Stimulated activated CD4-positive, alpha-beta T cell treated with anti-CD3 and anti-CD28 coated beads, TNF-alpha, amount 100 ng/mL, for 24 hours (primary cell): ENCODE results near the gene ACTC1.

Source experiments
- DNase-seq, 3 experiments: peaks; one replicate each; pipeline ENCODE4 v3.0.0-alpha.2; 2020; ENCODE audit warnings: low read depth in 3 of 3

Gene ACTC1

DNA sequence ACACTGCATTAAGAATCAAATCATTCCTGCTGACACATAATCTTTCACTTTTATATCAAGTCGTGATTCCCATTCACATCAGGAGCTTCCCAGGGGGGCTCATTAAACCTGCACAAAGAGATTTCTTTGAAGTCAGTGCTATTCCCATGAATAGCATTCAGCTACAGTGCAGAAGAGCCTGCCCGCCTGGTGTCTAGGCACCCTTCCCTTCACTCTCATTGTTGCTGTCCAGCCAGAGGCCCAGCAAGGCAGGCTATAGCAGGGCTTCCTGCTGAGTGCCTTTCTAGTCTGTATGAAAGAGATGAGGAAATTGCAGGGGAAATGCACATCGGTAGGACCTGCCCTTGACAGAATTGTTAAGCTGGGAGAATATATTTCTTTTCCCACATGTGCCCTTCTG, 36.0 kb downstream of the ACTC1 start:
- DNase-seq: no peak

- no peak for DNase-seq
Observed at GRCh38 chr15:34757262-34757661, 38.1 kb downstream of the ACTC1 start.

DNA sequence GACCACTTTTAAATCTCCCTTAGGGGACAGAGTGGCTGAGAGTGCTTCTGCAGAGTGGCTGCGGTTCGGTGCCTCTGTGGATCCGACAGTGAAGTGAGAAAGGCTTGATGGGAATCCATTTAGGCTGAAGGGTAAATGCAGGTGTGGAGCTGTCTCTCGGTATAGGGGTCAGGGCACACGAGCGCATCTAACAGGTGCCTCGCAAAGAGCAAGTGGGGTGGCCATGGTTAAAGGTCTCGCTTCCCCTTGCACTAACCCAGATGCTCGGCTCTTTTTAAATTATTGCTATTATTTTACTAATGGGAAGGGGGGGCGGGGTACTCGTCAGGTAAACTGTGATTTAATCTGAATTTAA, 40.0 kb downstream of the ACTC1 start:
- no peak for DNase-seq

GRCh38 chr15:34754674-34755418, 40.5 kb downstream of the ACTC1 start, which contains the start of gene GJD2:
Gene GJD2 (minus strand): TSS chr15:34754998. CDS start chr15:34754488, 510 bp downstream.
- no peak for DNase-seq

- no peak for DNase-seq
Observed at GRCh38 chr15:34754171-34754601, 41.2 kb downstream of the ACTC1 start.

DNA sequence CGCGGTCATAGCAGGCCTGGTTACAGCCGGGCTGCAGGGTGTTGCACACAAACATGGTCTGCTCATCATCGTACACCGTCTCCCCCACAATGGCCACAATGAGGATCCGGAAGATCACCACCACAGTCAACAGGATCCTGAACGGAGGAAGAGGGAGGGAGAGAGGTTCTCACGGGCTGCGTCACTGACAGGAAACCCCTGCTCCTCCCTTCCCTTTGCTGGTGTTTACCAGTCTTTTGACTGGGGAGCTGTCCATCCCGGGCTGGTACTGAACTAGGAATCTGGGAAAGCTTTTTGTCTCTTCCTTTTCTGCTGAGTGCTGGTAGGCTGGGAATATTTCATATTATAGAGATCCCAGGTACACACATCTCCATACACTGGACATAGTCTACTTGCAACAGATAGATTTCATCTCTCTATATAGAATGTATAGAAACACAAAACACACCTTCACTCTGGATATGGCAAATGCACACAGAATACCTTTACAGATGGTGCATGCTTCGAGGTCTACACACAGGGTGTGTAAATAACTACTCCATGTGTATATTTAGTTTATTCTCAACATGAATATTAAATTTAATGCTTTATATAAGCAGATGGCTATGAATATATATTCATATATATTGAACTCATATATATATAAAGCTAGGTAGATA, 42.0 kb downstream of the ACTC1 start:
- no peak for DNase-seq

GRCh38 chr15:34749691-34750090, 45.7 kb downstream of the ACTC1 start:
- no peak for DNase-seq
